Measurements from ENCODE around the gene GJD3. TPM values are rescaled to one million over a fixed set of nuclear protein-coding genes. Genes with fewer than 3 reads are reported as not detected.

Gene GJD3
- total RNA-seq, 4 donors from 2014 or later, result 0.83 to 3.8 TPM; not detected in 2

- TF ChIP-seq, protein P1, sequence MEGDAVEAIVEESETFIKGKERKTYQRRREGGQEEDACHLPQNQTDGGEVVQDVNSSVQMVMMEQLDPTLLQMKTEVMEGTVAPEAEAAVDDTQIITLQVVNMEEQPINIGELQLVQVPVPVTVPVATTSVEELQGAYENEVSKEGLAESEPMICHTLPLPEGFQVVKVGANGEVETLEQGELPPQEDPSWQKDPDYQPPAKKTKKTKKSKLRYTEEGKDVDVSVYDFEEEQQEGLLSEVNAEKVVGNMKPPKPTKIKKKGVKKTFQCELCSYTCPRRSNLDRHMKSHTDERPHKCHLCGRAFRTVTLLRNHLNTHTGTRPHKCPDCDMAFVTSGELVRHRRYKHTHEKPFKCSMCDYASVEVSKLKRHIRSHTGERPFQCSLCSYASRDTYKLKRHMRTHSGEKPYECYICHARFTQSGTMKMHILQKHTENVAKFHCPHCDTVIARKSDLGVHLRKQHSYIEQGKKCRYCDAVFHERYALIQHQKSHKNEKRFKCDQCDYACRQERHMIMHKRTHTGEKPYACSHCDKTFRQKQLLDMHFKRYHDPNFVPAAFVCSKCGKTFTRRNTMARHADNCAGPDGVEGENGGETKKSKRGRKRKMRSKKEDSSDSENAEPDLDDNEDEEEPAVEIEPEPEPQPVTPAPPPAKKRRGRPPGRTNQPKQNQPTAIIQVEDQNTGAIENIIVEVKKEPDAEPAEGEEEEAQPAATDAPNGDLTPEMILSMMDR (IDR thresholded peaks at IDR 0.05), result no peak
- no peak for TF ChIP-seq POLR2A (IDR thresholded peaks at IDR 0.05)
- Histone ChIP-seq H3K4me1 (peaks cover 0 to 3% of the 10 kb centered on the region in 2 donors), H3K36me3 (no peaks in the 10 kb centered on the region), H3K4me3 (no peak overlapping the region), H3K9me3 (no peaks in the 10 kb centered on the region), H3K27ac (peak overlapping the region; percentile 49 to 68), H3K27me3 (no peaks in the 10 kb centered on the region)
- no peak for DNase-seq
- intact Hi-C loops (cut with DNase I; ENCODE audit: low total_unique reads), result loop anchor here (10.0 kb wide), 1 partner anchor 178 kb away; no protein-coding TSS in a partner anchor
These were observed 7.3 kb downstream of the GJD3 start for GRCh38 chr17:40356990-40357881.

DNA sequence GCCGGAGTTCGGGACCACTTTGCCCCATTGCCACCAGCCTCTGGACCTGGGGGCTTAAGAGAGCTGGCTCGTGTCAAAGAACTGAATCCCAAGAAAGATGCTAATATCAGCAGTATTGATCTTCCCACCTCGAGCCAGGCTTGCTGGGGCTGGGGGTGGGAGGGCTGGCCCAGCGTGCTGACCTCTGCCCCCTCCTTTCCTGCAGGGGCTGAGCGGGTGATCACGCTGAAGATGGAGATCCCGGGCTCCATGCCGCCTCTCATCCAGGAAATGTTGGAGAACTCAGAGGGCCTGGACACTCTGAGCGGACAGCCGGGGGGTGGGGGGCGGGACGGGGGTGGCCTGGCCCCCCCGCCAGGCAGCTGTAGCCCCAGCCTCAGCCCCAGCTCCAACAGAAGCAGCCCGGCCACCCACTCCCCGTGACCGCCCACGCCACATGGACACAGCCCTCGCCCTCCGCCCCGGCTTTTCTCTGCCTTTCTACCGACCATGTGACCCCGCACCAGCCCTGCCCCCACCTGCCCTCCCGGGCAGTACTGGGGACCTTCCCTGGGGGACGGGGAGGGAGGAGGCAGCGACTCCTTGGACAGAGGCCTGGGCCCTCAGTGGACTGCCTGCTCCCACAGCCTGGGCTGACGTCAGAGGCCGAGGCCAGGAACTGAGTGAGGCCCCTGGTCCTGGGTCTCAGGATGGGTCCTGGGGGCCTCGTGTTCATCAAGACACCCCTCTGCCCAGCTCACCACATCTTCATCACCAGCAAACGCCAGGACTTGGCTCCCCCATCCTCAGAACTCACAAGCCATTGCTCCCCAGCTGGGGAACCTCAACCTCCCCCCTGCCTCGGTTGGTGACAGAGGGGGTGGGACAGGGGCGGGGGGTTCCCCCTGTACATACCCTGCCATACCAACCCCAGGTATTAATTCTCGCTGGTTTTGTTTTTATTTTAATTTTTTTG lies 8.5 kb downstream of the GJD3 start:
- H3K4me3 ChIP-seq, result no peak overlapping the region
- intact Hi-C loops (cut with DNase I; ENCODE audit: low total_unique reads), result loop anchor here (2.0 to 10.0 kb wide), 2 partner anchors 53 to 179 kb away; no protein-coding TSS in a partner anchor
- H3K27me3 ChIP-seq, result no peaks in the 10 kb centered on the region
- peaks cover 0 to 3% of the 10 kb centered on the region in 2 donors for H3K4me1 ChIP-seq
- no peaks in the 10 kb centered on the region for H3K9me3 ChIP-seq
- TF ChIP-seq POLR2A (IDR thresholded peaks at IDR 0.05), result no peak
- TF ChIP-seq, protein P1 (IDR thresholded peaks at IDR 0.05), result no peak
- H3K36me3 ChIP-seq, result no peaks in the 10 kb centered on the region
- DNase-seq, result peak; percentile 60 to 64
- H3K27ac ChIP-seq, result peak overlapping the region; percentile 65 to 68

- intact Hi-C loops (cut with DNase I; ENCODE audit: low total_unique reads), result loop anchor here (2.0 to 10.0 kb wide), 2 partner anchors 52 to 180 kb away; no protein-coding TSS in a partner anchor
- no peaks in the 10 kb centered on the region for H3K27me3 ChIP-seq
- no peaks in the 10 kb centered on the region for H3K36me3 ChIP-seq
- TF ChIP-seq POLR2A (IDR thresholded peaks at IDR 0.05), result peak in 1 of 2 donors; percentile 21
- TF ChIP-seq, protein P1 (IDR thresholded peaks at IDR 0.05), result peak; percentile 97 to 99 (median 99)
- peak; percentile 81 to 86 for DNase-seq
- peak overlapping the region; percentile 65 to 68 for H3K27ac ChIP-seq
- no peaks in the 10 kb centered on the region for H3K9me3 ChIP-seq
- H3K4me3 ChIP-seq, result no peak overlapping the region
- H3K4me1 ChIP-seq, result peaks cover 3 to 9% of the 10 kb centered on the region in 2 donors
These were observed 9.3 kb downstream of the GJD3 start for GRCh38 chr17:40355123-40355803.

DNA sequence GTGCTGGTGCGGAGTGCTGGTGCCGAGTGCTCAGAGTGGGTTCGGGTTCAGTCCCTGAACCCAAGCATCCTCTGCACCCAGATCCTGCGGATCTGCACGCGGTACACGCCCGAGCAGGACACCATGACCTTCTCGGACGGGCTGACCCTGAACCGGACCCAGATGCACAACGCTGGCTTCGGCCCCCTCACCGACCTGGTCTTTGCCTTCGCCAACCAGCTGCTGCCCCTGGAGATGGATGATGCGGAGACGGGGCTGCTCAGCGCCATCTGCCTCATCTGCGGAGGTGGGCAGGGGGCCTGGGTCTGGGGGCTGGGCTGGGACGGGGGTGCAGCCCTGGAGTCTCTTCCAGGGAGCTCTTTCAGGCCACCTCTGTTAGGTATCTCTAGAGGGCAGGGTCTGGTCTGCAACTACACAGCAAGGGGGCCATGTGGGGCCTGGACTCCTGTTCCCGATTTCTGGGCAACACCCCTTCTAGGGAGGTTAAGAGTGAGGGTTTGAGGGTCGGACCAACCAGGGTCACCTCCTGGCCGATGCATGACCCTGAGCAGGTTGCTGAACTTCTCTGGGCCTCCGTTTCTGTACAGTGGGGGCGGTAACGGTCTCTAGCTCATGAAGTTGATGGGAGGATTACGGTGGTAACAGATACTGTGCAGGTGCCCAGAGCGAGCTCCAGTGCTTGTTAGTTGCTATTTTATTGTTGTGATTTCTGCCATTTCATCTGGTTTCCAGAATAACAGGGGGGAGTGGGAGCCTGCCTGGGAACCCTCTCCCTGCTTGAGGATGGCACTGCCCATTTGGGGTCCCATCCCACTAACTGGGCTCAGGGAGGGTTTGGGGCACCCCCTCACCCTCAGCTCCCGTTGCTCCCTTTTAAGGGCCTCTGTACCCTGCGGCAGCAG lies 10.1 kb downstream of the GJD3 start:
- Histone ChIP-seq H3K27ac (peak overlapping the region; percentile 65 to 68), H3K36me3 (no peaks in the 10 kb centered on the region), H3K4me3 (no peak overlapping the region), H3K4me1 (peaks cover 9 to 17% of the 10 kb centered on the region in 2 donors), H3K27me3 (no peaks in the 10 kb centered on the region), H3K9me3 (no peaks in the 10 kb centered on the region)
- intact Hi-C loops (cut with DNase I; ENCODE audit: low total_unique reads), result loop anchor here (2.0 to 10.0 kb wide), 2 partner anchors 52 to 180 kb away; no protein-coding TSS in a partner anchor
- DNase-seq, result no peak
- no peak for TF ChIP-seq POLR2A (IDR thresholded peaks at IDR 0.05)
- TF ChIP-seq, protein P1 (IDR thresholded peaks at IDR 0.05), result no peak

Data from uterus (tissue), 4 donors.